Activated CD4-positive, alpha-beta T cell treated with anti-CD3 and anti-CD28 coated beads, Interleukin-2, Interleukin-6, amounts not matched to agents 100 ng/mL and 50 ng/mL, durations not matched to agents 16 hours and 8 hours (primary cell): ENCODE data around the gene BATF.
"Not testable (repeated sequence)": the region's sequence is repeated elsewhere in the genome, so short reads cannot be mapped to it uniquely, and the experiment has no call there.

Source experiments
- DNase-seq: peaks from one replicate; pipeline ENCODE4 v3.0.0-alpha.2; 2020

BATF gene, protein sequence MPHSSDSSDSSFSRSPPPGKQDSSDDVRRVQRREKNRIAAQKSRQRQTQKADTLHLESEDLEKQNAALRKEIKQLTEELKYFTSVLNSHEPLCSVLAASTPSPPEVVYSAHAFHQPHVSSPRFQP

DNA sequence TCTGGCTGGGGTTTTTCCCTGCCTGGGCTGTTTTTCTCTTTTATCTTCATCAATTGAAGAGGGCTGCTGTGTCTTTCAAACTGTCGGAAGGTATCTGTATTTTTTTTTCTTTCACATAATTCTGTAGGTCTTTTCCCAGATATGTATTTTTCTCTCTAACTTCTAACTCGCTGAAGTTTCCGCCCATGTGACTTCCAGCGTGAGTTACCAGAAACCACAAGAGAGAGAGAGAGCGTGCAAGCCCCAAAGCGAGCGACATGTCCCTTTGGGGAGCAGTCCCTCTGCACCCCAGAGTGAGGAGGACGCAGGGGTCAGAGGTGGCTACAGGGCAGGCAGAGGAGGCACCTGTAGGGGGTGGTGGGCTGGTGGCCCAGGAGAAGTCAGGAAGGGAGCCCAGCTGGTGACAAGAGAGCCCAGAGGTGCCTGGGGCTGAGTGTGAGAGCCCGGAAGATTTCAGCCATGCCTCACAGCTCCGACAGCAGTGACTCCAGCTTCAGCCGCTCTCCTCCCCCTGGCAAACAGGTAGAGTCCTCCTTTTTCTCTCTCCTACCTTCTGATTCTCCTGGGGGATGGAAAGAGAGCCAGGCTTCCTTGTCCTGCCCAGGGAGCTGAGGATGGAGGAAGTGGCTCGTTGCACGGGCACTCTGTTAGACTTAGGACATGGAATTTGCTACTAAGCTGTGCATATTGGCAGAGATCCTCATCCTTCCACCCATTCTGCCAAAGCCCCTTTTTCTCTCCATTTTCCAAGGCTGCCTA, at the start of gene BATF:
BATF (plus strand) TSS at position 246 of the 759 bp plus-strand sequence; CDS start at position 460, 214 bp downstream.
- DNase-seq: peak; percentile 92

DNA sequence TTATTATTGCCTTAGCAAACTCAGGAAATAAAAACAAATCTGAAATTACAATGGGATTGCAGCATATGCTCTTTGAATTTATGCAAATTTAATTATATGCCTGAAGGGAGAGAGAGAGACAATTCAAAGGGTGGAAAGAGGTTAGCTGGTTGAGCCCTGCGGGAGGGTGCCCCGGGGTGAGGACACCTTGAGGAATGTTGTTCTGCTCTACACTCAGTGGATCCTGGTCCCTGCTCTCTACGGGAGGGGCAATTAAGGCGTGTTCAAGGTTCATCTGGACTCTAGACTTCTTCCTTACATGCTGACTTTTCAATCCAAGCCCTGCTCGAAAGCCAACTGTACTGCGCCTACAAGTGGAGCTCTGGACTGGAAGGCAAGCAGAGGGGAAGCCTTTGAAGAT, 48.1 kb upstream of the BATF start:
- DNase-seq: not testable (repeated sequence)

DNA sequence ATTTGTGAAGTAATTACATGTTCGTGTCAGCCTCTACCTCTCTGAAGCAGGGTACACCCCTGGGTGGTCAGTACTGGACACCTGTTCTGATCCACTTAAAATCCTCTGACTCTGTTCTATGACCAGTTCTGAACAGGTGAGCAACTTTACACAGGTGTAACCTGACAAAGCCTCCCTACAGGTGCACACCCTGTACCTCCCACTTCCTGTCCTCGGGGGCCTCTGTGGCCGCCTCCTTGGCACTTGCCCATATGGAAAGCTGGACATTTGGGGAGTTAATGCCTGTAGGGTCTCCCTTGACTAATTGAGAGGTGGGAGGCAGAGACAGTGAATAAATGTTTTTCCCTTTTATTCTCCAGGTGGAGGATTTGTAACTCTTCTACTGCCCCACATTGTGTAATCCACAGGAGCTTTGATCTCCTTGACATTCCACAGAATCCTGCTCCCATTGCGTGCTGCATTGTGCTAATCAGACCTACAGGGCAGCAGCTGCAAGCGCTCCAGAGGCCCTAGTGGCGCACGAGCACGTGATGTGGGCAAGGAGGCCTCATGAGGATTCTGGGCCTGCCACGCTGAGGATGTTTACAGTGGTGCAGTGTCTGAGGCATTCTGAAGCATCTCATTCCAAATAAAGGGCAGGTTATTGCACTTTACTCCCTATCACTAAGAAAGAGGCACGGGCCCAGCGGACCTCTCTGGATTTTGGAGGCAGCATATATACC, 45.8 kb upstream of the BATF start:
- DNase-seq: no peak

DNA sequence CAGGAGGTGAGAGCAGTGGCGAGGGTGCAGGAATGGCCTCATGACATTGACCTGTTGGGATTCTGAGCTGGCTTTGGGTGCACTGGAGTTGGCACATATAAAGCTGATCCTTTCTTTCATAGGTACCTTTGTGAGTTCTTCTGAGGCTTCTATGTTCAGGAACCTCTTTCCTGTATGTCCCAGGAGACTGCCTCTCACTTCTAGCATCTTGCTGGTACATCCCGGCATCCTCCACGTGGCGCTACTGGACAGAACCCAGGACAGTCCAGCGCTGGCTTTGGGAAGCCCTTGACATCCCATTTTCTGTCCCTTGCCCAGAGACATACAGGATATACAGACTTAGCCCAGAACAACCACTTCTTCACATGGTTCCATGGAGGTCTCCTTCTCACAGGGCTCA, 44.4 kb upstream of the BATF start:
- no peak for DNase-seq

DNA sequence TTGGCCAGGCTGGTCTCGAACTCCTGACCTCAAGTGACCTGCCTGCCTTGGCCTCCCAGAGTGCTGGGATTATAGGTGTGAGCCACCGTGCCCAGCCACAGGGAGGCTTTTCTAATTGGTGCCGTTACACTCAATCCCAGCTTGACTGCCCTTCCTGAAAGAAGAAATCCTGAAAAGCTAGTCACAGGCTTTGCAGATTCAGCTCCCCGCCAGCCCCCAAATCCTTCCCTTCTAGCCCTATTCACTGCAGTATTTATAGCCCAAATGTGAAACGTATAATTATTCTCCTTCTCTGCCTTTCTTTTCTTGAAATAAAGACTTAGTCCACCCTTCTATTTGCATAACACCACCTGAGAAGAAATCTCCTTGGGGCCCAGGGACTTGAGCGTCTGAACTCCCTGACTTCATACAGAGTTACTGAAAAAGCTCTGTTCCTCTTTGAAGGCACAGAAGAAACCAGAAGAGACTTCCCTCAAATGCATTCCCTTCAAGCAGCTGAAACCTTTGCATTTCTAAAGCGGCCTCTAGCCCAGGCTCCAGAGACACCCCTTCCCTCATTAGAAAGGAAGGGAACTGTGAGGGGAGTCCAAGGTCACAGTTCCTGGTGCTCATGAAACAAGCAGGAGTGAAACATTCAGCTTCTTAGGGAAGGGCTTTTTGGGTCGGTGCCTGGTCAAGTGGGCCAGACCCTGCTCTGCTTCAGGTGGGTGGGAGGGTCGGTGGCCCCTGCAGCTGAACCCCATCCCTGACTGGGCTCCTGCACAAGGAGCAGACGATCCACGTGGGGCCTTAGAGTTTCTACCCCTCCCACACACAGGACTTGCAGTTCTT, 42.3 kb upstream of the BATF start:
- no peak for DNase-seq

DNA sequence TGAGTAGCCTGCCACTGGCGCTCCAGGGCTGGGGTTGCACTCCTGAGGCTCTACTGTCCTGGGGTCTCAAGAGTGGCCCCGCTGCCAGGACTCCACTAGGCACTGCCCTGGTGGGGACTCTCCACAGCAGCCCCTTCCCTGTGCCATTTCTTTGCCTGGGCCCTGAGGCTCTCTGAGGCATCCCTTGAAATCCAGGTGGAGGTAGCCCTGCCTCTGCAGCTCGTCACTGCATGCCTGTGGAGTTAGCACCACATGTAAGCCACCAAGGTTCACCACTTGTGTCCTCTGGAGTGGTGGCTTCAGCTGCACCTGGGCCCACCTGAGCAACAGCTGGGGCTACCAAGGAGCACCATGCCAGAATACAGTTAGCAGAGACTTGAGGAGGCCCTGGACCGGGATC, 39.9 kb upstream of the BATF start:
- DNase-seq: no peak

DNA sequence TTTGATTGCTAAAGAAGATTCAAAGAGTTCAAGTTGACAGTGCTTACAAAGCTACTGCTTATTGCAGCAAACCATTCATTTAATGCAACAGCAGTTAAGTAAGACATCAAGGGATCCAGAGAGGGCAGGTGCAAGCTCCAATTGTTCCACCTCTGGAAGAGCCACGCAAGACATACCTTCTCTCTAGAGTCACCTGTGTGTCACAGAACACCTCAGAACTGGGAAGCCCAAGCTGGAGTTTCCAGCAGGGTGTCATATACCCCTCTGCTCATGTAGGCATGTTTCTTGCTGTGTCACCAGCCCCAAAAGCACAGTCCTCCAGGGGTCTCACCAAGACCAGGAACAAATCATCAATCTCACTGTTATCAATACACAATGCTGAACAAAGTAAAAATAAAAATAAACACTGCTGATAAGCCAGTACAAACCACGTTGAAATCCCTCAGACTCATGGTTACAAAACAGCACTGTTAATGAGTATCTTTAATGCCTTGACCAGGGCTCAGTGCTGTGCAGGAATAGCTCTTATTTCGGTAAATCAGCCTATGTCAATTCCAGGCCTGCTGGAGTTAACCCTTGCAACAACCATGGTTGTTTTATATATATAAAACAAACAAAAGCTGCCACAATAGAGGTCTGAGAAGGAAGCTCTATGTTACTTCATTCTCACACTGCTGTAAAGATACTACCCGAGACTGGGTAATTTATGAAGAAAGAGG, 37.4 kb upstream of the BATF start:
- DNase-seq: no peak

DNA sequence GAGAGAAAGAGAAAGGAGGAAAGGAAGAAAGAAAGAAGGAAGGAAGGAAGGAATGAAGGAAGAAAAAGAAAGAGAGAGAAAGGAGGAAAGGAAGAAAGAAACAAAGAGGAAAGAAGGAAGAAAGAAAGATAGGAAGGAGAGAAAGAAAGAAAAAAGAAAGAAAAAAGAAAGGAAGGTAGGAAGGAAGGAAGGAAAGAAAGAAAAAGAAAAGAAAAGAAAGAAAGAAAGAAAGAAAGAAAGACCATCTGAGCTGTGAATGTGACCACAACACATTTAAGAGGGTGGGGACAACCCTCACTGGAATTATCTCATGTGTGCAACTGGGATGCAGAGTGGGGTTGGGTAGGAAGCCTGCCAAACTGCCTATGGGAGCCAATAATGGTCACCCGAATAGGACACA, 36.0 kb upstream of the BATF start:
- DNase-seq: no peak

DNA sequence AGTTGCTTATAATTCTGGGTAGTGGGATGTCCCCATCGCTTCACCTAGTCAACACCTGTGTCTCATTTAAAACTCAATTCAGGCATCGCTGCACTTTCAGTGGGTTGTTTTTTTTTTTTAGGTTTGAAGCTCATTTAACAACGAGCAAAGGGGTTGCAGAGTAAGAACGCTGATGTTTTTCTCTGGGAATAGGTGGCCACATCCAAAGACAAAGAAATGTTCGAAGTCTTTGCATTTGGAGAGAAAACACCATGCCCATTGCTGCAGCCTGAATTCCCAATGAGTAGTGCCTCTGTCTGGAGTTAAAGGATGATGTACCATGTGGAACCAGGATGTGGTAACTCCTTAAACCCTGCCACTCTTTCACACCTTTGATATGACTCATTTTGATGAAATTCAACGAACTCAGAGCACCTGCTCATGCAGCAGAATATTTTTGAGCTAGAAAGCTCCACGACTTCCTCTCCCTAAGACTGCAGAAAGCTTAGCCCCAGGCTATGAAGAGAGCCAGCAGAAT, 35.1 kb upstream of the BATF start:
- peak; percentile 83 for DNase-seq

DNA sequence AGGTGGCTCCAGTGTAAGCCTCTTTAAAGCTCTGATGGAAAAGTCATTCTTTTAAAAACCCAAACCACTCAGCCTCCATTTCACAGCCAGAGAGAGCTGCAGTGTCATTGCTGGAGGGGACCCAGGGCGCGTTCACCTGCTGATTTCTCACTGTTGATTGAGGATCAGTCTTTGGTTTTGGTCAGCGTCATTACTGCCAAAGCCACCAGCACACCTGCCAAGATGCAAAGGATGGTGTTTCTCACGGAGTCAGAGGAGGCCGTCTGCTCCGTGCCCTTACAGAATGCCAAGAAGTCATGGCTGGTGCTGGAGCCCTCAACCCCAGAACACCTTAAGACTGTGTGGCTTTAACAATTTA, 32.8 kb upstream of the BATF start:
- DNase-seq: no peak

DNA sequence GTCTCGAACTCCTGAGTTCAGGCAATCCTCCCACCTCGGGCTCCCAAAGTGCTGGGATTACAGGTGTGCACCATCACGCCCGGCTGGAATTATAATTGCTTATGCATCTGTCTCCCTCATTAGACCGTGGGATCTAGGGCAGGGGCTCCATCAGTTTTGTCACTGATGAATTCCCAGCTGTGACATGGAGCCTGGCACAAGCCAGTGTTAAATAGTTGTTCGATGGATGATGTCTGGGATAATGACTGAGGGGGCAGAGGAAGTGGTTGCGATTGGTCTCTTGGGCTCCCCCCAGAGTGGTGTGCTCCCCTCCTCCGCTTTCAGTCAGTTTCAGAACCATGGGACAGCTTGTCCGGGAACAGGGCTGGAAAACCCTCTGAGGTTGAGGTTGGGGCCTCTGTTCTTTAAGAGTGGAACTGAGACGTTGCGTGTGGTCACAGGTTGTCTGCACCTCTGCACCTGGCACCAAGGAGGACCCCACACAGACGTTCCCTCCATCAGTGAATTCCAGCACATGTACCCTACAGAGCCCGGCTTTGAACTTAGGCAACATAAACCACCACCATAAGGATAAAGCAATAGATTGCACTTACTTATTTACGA, 30.8 kb upstream of the BATF start:
- no peak for DNase-seq

DNA sequence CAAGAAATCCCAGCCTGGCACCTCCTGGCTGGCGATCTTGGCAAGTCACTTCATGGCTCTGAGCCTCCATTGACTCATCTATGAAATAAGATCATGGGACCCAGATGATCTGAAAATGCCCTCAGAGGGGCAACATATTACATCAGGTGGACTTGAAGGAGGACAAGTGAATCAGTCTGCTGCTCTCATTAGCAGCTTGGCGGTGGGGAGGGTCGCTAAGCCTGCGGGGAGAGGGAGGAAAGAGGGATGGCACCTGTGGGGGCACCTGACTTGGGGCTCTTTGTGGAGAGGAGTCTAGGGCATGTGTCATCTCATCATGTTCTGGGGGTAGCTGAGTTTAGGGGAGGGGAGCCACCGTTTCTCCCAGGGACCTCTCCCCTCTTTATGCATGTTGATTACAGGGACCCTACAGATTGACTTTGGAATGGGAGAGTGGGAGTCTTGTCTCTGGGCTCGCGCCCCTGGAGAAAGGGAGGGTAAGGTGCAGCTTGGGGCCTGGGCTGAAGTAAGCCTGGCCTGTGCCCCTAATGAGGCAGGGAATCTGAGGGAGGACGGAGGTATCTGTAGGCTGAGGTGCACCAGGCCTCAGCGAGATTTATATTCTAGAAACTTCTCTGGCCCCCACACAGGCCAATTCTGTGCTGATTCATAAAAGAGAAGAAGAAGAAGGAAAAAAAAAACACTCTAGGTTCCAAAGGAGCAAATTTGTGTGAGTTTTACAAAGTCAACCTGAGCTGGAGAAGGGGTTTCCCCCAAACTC, 29.3 kb upstream of the BATF start:
- DNase-seq: no peak

DNA sequence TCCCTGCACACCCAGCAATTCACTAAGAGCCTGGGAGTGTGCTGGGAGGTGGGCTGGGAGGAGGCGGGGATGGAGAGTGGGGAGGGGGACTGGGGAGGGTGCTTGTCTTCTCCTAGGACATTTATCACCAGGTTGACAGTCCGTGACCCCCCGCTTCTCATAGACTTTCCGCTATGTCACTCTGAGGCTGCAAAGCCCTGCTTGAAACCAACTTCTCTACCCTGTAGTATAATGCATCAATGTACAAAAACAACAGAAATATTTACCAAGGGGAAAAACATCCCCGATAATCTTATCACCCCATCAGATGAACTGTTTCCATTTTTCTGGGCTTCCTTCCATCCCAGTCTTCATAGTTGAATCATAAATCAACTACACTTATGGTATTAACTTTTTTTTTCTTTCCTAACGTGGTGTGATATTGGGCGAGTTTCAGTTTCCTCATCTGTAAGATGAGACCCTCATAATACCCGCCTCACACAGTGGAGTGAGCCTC, 28.6 kb upstream of the BATF start:
- DNase-seq: peak; percentile 29

DNA sequence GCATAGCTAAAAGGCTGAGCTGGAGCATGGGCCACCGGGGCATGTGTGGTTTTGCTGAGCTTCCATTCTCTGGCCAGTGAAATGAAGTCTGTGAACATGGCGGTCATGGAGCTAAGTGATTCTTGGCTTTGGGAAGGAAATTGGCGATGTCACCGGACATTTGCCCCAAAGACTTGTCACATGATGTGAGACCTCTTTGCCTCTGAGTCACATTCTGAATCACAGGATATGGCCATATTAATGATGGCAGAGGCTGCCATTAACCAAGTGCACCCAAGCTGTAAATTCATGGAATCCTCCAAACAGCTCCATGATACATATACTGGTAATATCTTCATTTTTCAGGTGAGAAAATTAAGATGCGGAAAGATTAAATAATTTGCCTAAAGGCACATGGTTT, 27.4 kb upstream of the BATF start:
- peak; percentile 37 for DNase-seq

DNA sequence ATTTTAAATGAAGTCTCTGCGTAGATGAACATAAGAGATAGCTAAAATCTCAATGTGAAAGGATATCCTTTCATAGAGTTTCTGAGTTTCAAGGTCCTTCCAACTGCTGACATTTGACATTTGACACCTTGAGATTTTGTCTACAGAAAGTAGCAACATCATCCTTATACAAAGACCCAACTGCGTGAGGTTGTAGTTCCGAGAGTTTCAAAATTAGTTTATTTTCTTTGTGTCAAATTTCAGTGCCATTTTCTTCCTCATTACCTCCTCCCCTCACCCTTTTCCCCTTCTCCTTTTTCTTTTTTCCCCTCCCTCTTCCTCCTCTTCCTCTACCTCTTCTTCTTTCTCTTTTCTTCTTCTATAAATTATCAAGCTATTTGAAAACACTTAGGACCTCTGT, 26.9 kb upstream of the BATF start:
- peak; percentile 49 for DNase-seq

DNA sequence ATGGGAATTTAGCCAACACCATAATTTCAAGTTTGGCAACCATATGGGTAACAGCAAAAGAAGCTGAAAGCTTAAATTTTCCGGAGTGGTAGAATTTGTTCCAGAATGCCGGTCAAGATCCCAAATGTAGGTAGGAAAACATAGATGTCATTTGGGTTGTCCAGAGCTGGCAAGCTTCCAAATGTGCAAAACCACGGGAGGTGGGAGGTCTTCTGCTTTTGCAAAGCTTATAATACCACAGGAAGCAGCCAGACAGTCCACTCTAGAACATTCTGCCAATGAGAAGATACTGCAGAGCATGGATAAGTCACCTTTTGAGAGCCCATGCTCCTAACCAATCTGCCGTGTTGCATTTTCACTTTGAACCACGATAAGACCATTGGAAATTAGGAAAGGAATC, 26.4 kb upstream of the BATF start:
- no peak for DNase-seq

DNA sequence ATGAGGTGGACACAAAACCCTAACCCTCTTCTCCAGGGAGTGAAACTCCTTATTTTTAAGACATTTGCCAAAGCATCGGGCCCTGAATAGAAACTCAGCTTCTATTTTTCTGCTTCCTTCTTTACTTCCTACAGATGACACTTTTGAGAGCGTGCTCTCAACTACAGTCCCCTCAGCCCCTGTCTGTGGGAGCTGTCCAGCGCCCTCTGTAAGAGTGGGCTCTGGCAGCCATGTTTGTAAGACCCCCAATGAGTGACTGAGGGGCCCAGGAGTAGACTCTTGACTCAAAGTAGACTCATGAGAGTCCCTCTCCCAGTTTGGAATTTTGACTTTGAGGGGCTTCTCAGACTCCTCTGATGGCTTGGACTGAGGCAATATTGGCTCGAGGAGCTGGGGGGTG, 25.5 kb upstream of the BATF start:
- no peak for DNase-seq

DNA sequence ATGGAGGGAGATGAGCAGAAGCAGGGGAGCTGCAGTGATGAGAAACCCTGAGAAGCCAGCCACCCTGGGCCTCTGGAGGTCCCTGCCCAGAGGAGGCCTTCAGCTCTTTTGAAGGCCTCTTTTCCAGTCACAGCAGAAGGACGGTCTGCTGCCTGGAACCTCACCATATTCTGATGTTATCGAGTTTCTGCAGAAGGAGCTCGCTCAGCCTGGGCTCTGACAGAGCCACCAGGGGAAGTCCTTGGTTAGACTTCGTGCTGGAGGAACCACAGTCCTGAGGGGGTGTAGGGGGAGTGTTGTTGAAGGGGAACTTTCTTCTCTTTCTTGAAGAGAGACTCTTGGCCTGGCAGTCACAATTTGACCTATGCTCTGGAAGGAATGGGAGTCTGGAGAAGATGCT, 25.1 kb upstream of the BATF start:
- DNase-seq: peak; percentile 68

DNA sequence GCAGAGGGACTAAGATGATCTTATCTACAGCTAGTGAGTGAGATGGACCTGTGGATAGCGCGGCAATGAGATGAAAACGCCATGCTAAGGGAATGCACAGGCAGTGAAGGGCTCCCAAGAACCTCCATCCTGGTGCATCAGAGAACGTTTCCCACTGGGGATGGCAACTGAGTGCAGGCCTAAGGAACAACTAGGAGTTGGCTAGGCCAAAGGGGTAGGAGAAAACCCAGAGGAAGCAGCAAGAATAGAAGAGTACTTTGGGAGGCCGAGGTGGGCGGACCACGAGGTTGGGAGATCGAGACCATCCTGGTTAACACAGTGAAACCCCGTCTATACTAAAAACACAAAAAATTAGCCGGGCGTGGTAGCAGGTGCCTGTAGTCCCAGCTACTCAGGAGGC, 24.6 kb upstream of the BATF start:
- DNase-seq: no peak

DNA sequence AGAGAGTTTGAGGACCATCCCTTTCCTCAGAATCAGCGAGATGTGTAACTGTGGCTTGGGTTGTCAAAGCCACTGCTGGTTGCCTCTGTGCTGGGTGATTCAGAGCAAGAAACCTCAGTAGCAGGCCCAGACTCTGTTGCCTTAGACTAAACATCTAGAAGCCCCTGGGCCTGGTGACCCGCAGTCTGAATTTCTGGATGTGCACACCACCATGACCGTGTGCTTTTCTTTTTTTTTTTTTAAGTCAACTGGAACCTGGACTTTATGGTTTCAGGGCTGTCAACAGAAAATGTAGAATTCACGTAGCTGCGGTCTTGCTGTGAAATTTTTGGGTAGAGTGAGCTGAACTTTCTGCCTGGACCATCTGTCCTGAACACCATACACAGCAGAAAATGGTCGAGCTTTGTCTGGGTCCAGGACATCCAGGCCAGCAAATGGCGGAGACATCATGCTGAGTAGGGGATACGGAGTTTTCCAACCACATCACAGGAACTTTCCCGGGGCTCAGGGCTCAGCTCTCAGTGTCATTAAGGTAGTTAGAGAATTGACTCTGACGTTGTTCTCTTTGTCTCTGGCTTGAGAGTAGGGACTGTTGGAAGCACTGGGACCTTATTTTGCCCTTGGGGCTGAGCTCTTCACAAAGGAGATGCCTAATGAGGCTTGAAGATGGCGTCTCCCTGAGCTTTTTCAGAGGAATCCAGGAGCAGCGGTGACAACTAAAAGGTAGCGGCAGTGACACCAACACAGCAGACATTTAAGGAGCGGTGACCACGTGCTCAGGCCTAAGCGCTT, 23.0 kb upstream of the BATF start:
- peak; percentile 70 for DNase-seq
